C4-2B (cell line): Measurements from ENCODE around the gene EIF5A2.

Source experiments
- CTCF ChIP-seq: fragments of 450-650 bp; conservative IDR thresholded peaks from 2 replicates; pipeline ENCODE4 v1.5.1; 2017; ENCODE audit warnings: mild to moderate bottlenecking
- ZFX ChIP-seq: fragments of 450-650 bp; IDR thresholded peaks from 2 replicates; pipeline ENCODE4 v1.6.1; 2017

GRCh38 chr3:170903123-170903522, 5.3 kb downstream of the EIF5A2 start:
- TF ChIP-seq CTCF (no peak), ZFX (no peak)
